CD8-positive, alpha-beta memory T cell (primary cell): Measurements from ENCODE around the gene RIMBP3B. TPM values are rescaled to one million over a fixed set of nuclear protein-coding genes. Genes with fewer than 3 reads are reported as not detected.
"Not testable (repeated sequence)": the region's sequence is repeated elsewhere in the genome, so short reads cannot be mapped to it uniquely, and the experiment has no call there.

Experiments
- CTCF ChIA-PET: fragments of 350-600 bp; sonication (Branson Sonifier 250); formaldehyde crosslinking; loops from one replicate; lab custom pipeline; 2021; ENCODE audit warnings: antibody characterized with exemption; lab: Charles Lee
- POLR2A ChIA-PET: fragments of 350-600 bp; sonication (Branson Sonifier 250); formaldehyde crosslinking; loops from one replicate; lab custom pipeline; 2021; ENCODE audit warnings: antibody characterized with exemption; lab: Charles Lee
- DNase-seq, 5 donors: peaks; one replicate each; pipeline versions ENCODE4 v3.0.0 to v3.0.0-alpha.2; 2020 to 2022; ENCODE audit warnings: mixed read lengths in 1 of 5
- H3K27ac ChIP-seq: one replicate; pipeline ENCODE4 v1.7.0; 2013; ENCODE audit warnings: low read depth, mild to moderate bottlenecking, low read length, moderate library complexity
- H3K27me3 ChIP-seq: 2 replicates; pipeline ENCODE4 v1.7.0; 2013; ENCODE audit warnings: low read length, mild to moderate bottlenecking; ENCODE audit not compliant: insufficient read depth, poor library complexity, severe bottlenecking
- H3K36me3 ChIP-seq: 2 replicates; pipeline ENCODE4 v1.7.0; 2013; ENCODE audit warnings: mild to moderate bottlenecking, low read length, moderate library complexity; ENCODE audit not compliant: insufficient read depth
- H3K4me1 ChIP-seq: 2 replicates; pipeline ENCODE4 v1.7.0; 2013; ENCODE audit warnings: mild to moderate bottlenecking, low read length, moderate library complexity; ENCODE audit not compliant: insufficient read depth
- H3K4me3 ChIP-seq: 2 replicates; pipeline ENCODE4 v1.7.0; 2013; ENCODE audit warnings: mild to moderate bottlenecking, low read length
- H3K9me3 ChIP-seq: 2 replicates; pipeline ENCODE4 v1.7.0; 2013; ENCODE audit warnings: mild to moderate bottlenecking, low read length
- H3K27ac Mint-ChIP-seq, 8 donors: one replicate each; pipeline ENCODE4 v1.8.0; 2020 to 2021; ENCODE audit warnings: mixed read lengths in 8 of 8, mild to moderate bottlenecking in 6 of 8, inconsistent platforms in 3 of 8, moderate library complexity in 3 of 8
- H3K27me3 Mint-ChIP-seq, 2 donors: one replicate each; pipeline ENCODE4 v1.8.0; 2020 to 2021; ENCODE audit warnings: mixed read lengths in 2 of 2, mild to moderate bottlenecking in 1 of 2, moderate library complexity in 1 of 2
- H3K36me3 Mint-ChIP-seq, 3 donors: one replicate each; pipeline ENCODE4 v1.8.0; 2020 to 2021; ENCODE audit warnings: mixed read lengths in 3 of 3, inconsistent platforms in 1 of 3, mild to moderate bottlenecking in 1 of 3
- H3K4me1 Mint-ChIP-seq, 3 donors: one replicate each; pipeline ENCODE4 v1.8.0; 2020 to 2021; ENCODE audit warnings: mixed read lengths in 3 of 3, inconsistent platforms in 1 of 3, mild to moderate bottlenecking in 1 of 3
- H3K4me3 Mint-ChIP-seq, 7 donors: one replicate each; pipeline ENCODE4 v1.8.0; 2020 to 2021; ENCODE audit warnings: mixed read lengths in 7 of 7, mild to moderate bottlenecking in 6 of 7, moderate library complexity in 4 of 7, inconsistent platforms in 2 of 7
- H3K9me3 Mint-ChIP-seq, 5 donors: one replicate each; pipeline ENCODE4 v1.8.0; 2020 to 2022; ENCODE audit warnings: mixed read lengths in 5 of 5, mild to moderate bottlenecking in 3 of 5, moderate library complexity in 2 of 5, inconsistent platforms in 1 of 5
- polyA plus RNA-seq: library from polyadenylated mRNA; unstranded; fragments of 300-500 nt; fragmentation: Illumina TruSeq; gene quantifications from one replicate; pipeline ENCODE4 v1.2.3, GENCODE V29; 2021
- total RNA-seq, 2 experiments: library from RNA; stranded (reverse); gene quantifications; one replicate each; pipeline ENCODE4 v1.2.3, GENCODE V29; 2021

Gene RIMBP3B, protein sequence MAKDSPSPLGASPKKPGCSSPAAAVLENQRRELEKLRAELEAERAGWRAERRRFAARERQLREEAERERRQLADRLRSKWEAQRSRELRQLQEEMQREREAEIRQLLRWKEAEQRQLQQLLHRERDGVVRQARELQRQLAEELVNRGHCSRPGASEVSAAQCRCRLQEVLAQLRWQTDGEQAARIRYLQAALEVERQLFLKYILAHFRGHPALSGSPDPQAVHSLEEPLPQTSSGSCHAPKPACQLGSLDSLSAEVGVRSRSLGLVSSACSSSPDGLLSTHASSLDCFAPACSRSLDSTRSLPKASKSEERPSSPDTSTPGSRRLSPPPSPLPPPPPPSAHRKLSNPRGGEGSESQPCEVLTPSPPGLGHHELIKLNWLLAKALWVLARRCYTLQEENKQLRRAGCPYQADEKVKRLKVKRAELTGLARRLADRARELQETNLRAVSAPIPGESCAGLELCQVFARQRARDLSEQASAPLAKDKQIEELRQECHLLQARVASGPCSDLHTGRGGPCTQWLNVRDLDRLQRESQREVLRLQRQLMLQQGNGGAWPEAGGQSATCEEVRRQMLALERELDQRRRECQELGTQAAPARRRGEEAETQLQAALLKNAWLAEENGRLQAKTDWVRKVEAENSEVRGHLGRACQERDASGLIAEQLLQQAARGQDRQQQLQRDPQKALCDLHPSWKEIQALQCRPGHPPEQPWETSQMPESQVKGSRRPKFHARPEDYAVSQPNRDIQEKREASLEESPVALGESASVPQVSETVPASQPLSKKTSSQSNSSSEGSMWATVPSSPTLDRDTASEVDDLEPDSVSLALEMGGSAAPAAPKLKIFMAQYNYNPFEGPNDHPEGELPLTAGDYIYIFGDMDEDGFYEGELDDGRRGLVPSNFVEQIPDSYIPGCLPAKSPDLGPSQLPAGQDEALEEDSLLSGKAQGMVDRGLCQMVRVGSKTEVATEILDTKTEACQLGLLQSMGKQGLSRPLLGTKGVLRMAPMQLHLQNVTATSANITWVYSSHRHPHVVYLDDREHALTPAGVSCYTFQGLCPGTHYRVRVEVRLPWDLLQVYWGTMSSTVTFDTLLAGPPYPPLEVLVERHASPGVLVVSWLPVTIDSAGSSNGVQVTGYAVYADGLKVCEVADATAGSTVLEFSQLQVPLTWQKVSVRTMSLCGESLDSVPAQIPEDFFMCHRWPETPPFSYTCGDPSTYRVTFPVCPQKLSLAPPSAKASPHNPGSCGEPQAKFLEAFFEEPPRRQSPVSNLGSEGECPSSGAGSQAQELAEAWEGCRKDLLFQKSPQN (N-terminal part only)
- total RNA-seq (under 1 TPM; 0.35 to 0.39 TPM), polyA plus RNA-seq (0.71 TPM)

DNA sequence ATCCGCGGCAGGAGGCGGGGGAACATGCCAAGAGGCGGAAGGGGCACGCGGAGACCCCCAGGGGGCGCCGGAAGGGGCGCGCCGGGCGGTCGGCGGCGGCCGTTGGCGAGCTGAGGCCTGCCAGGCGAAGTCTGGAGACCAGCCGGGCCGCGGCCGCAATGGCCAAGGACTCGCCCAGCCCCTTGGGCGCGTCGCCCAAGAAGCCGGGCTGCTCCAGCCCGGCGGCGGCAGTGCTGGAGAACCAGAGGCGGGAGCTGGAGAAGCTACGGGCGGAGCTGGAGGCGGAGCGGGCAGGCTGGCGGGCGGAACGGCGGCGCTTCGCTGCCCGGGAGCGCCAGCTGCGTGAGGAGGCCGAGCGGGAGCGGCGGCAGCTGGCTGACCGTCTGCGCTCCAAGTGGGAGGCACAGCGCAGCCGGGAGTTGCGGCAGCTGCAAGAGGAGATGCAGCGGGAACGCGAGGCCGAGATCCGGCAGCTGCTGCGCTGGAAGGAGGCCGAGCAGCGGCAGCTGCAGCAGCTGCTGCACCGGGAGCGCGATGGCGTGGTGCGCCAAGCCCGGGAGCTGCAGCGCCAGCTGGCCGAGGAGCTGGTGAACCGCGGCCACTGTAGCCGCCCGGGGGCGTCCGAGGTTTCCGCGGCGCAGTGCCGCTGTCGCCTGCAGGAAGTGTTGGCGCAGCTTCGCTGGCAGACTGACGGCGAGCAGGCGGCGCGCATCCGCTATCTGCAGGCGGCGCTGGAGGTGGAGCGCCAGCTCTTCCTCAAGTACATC, at the start of gene RIMBP3B:
Gene RIMBP3B (plus strand): TSS at position 51 of the 767 bp plus-strand sequence. CDS start 108 bp downstream, at position 159.
- H3K27ac Mint-ChIP-seq, DNase-seq, H3K4me3 ChIP-seq, H3K9me3 ChIP-seq, H3K36me3 ChIP-seq, POLR2A ChIA-PET, H3K27me3 Mint-ChIP-seq, H3K4me1 Mint-ChIP-seq, H3K36me3 Mint-ChIP-seq, CTCF ChIA-PET, H3K27me3 ChIP-seq, H3K4me3 Mint-ChIP-seq, H3K4me1 ChIP-seq, H3K9me3 Mint-ChIP-seq, H3K27ac ChIP-seq: not testable (repeated sequence)

DNA sequence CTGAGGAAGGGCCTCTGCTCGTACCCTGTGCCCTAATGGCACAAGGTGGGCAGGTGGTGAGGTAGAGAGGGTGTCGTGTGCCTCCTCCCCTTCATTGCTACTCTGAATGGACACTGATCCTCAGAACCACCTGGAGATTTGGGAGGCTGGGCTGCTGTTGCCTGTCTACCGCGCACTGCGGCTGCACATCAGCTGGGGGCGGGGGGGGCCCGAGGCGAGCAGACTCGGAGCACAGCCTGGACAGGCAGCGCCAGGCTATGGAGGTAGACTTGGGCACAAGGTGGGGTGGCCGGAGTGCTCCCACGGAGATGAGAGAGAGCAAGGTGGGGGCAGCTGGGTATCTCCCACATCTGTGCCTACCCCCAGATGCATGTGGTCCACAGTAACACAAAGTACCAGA, 26.0 kb upstream of the RIMBP3B start:
- H3K27ac Mint-ChIP-seq, H3K4me1 ChIP-seq, POLR2A ChIA-PET: not testable (repeated sequence)

DNA sequence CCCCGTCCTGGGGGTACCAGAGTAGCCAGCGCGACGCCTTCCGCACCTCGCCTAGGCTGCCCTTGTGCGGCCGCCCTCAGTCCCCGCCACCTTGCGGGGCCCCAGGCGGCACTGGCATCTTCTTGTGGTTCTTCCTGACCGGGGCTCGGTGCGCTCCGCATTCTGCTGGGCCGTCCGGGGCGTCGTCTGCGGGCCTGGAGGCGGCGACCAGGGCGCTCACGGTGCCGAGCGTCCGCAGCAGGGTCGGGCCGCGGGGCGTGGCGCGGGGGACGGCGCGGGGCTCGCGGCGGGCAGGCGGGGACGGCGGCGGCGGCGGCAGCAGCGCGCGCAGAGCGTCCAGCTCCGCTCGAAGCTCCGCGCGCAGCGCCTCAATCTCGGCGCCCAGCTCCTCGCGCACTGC, 23.0 kb upstream of the RIMBP3B start:
- CTCF ChIA-PET, H3K4me3 ChIP-seq, H3K36me3 ChIP-seq, H3K4me1 ChIP-seq, H3K4me1 Mint-ChIP-seq, H3K36me3 Mint-ChIP-seq, H3K9me3 ChIP-seq, H3K27ac ChIP-seq, DNase-seq, H3K9me3 Mint-ChIP-seq, POLR2A ChIA-PET, H3K27ac Mint-ChIP-seq, H3K4me3 Mint-ChIP-seq, H3K27me3 Mint-ChIP-seq, H3K27me3 ChIP-seq: not testable (repeated sequence)

More for the DNA sequence above, 26.0 kb upstream of the RIMBP3B start:
- H3K4me3 Mint-ChIP-seq, H3K27ac ChIP-seq, H3K9me3 Mint-ChIP-seq, H3K4me3 ChIP-seq, H3K27me3 ChIP-seq, H3K36me3 ChIP-seq, CTCF ChIA-PET, H3K27me3 Mint-ChIP-seq, H3K36me3 Mint-ChIP-seq, H3K4me1 Mint-ChIP-seq, H3K9me3 ChIP-seq: not testable (repeated sequence)
- peak in 1 of 5 donors; percentile 31 for DNase-seq

DNA sequence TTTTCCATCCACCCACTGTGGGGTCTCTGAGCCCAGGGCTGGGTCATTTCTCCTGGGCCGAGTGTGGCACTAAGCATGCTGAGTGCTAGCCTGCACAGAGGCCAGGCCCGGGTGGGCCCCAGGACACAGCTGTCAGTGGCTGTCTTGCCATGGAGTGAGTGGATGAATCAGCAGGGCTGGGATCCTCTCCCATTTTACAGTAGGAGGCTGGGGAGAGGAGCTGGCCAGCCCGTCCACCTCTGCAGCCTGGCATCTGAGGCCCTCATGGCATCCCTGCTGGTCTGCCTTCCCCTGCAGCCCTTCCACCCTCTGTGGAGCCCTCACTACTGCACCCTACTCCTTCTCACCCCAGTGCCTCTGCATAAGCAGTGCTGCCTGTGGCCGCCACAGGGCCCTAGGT, 21.1 kb upstream of the RIMBP3B start:
- POLR2A ChIA-PET, H3K4me1 ChIP-seq, H3K27ac Mint-ChIP-seq, H3K36me3 ChIP-seq, H3K27me3 ChIP-seq, DNase-seq, H3K36me3 Mint-ChIP-seq, H3K9me3 ChIP-seq, H3K4me3 Mint-ChIP-seq, H3K4me3 ChIP-seq, H3K4me1 Mint-ChIP-seq, H3K27me3 Mint-ChIP-seq, CTCF ChIA-PET, H3K27ac ChIP-seq, H3K9me3 Mint-ChIP-seq: not testable (repeated sequence)

DNA sequence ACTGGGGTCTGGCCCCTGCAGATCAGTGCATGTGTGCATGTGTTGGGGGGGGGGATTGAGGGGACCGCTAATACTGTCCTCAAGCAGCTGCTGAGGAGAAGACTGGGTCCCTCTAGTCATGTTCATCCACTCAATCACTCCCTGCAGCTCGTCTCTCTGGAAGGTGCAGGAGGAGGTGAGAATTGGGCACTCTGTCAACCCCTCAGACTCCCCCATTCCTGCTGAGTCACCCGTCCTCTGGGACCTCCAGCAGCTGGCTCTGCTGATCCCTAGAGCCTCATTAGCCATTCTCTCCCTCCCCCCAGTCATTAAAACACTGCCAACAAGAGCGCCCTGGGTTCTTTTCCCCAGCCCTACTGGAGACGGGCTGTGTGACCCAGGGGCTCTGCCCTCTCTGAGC, 20.5 kb upstream of the RIMBP3B start:
- H3K4me1 Mint-ChIP-seq, POLR2A ChIA-PET, H3K9me3 ChIP-seq, H3K9me3 Mint-ChIP-seq, H3K36me3 Mint-ChIP-seq, H3K36me3 ChIP-seq, H3K27ac ChIP-seq, H3K27me3 Mint-ChIP-seq, H3K4me3 ChIP-seq, H3K27me3 ChIP-seq, DNase-seq, H3K27ac Mint-ChIP-seq, H3K4me3 Mint-ChIP-seq, H3K4me1 ChIP-seq, CTCF ChIA-PET: not testable (repeated sequence)

DNA sequence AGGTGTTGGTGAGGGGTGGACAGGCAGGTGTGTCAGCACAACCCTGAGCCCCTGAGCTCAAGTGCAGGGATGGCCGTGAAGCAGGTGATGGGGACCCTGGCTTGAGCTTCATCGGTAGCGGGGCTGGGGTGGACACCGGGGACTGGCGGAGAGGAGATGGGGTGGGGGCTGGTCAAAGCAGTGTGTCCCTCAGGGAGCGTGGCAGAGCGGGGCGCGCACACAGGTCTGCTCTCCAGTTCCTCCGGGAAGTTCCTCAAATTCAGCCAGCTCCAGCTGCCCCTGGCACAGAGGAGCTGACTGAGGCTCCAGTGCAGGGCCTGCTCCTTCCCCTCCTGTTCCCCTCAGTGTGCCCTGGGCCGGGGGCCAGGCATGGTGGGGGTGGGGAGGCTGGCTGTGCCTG, 19.7 kb upstream of the RIMBP3B start:
- H3K4me1 Mint-ChIP-seq, H3K36me3 ChIP-seq, H3K9me3 ChIP-seq, H3K9me3 Mint-ChIP-seq, H3K36me3 Mint-ChIP-seq, H3K27me3 Mint-ChIP-seq, H3K4me1 ChIP-seq, DNase-seq, CTCF ChIA-PET, H3K27ac ChIP-seq, H3K27me3 ChIP-seq, H3K4me3 ChIP-seq, H3K4me3 Mint-ChIP-seq, H3K27ac Mint-ChIP-seq, POLR2A ChIA-PET: not testable (repeated sequence)

DNA sequence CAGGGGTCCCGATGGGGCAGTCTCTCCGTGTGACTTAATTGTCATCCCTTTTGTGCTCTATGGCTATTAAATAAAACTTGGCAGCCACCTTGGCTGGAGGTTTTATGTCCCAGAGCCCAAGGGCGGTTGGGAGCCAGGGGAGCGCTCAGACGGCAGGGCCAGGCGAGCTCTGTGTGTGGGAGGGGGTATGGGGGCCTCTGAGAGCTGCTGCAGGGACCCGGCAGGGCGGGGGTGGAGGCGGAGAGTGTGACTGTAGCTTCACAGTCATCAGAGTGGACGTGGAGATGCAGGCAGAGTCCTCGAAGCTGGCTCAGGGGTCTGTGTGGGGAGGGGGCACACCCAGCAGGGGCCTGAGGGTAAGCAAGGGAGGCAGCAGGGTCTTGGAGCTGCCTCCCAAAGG, 19.2 kb upstream of the RIMBP3B start:
- H3K4me1 ChIP-seq, H3K4me3 Mint-ChIP-seq, H3K36me3 Mint-ChIP-seq, CTCF ChIA-PET, H3K4me3 ChIP-seq, H3K27me3 ChIP-seq, H3K9me3 ChIP-seq, H3K9me3 Mint-ChIP-seq, DNase-seq, H3K36me3 ChIP-seq, H3K27ac ChIP-seq, H3K4me1 Mint-ChIP-seq, H3K27ac Mint-ChIP-seq, POLR2A ChIA-PET, H3K27me3 Mint-ChIP-seq: not testable (repeated sequence)
